Activated CD4-positive, CD25-positive, alpha-beta regulatory T cell treated with anti-CD3 and anti-CD28 coated beads, Interleukin-2, amount 50 U/mL, for 24 hours (primary cell): ENCODE measurements around the gene TMUB2.
"Not testable (repeated sequence)": the region's sequence is repeated elsewhere in the genome, so short reads cannot be mapped to it uniquely, and the experiment has no call there.

Source experiments
- ATAC-seq, 2 donors: fragments of 150-1000 bp; cut with Tn5 transposase; one replicate each; pipeline ENCODE4 v1.10.0; 2021; ENCODE audit warnings: mild to moderate bottlenecking in 1 of 2, moderate library complexity in 1 of 2

TMUB2 gene

DNA sequence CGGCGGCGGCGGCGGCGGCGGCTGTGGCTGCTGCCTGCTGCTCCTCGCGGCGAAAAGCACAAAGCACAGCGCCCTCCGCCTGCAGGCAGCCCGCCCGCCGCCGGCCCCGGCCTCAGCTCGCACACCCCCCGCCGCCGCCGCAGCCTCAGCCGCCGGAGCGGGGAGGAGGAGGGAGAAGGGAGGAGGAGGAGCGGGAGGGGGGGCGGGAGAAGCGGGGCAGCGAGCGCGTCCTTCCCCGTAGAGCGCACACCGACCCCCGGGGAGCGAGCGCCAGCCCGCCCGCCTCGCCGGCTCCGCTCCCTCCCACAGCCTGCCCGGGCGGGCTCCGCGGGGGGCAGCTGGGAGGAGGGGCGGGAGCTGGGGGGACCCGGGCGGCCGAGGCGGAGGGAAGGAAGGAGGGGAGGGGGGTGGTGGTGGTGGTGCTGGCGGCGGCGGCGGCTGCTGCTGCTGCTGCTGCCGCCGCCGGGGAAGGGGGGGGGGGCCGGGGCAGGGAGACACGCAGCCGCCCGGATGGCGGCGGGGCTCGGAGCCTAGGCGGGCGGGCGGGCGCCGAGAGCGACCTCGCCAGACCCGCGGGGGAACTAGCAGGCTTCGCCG, 32.9 kb downstream of the TMUB2 start, which contains the start of gene UBTF:
UBTF (minus strand) TSS at position 60 of the 597 bp plus-strand sequence. CDS start 1,446 bp downstream, outside the sequence.
- peak; percentile 13 to 19 for ATAC-seq

DNA sequence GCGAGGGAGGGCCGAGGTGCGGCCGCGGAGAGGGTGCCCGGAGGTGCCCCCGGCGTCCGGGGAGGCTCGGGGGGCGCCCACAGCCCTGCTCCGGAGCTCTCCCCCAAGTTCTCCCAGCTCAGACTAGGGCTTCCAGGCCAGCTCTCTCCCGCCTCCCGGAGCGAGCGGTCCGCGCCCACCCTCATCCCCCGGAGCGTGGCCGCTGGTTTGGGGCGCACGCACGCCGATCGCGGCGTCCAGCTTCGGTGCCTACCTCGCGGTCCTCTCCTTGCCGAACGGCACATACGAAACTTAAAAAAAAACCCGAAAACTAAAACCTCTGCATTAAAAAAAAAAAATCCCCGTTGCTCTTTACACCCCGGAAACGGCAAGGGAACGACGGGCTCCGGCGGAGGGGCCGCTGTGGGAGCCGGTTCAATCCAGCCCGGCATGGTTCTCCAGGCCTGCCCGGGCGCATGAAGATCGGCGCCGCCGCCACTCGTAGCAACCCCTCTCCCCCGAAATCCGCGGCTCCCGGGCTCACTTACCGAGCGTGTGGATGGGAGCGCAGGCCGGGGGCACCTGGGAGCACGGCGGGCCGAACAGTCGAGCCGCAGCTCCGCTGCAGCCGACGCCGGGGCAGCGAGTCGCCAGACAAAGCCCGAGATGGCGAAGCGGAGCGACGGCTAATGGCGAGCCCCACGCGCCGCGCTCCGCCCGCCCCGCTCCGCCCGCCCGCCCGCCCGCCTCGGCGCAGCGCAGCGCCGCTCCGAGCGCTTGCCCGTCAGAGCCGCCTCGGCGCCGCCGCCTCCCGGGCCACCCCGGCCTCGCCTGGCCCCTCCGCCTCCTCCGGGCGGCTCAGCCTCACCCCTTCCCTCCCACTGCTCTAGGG, 33.7 kb downstream of the TMUB2 start:
- ATAC-seq = peak; percentile 29 to 33

DNA sequence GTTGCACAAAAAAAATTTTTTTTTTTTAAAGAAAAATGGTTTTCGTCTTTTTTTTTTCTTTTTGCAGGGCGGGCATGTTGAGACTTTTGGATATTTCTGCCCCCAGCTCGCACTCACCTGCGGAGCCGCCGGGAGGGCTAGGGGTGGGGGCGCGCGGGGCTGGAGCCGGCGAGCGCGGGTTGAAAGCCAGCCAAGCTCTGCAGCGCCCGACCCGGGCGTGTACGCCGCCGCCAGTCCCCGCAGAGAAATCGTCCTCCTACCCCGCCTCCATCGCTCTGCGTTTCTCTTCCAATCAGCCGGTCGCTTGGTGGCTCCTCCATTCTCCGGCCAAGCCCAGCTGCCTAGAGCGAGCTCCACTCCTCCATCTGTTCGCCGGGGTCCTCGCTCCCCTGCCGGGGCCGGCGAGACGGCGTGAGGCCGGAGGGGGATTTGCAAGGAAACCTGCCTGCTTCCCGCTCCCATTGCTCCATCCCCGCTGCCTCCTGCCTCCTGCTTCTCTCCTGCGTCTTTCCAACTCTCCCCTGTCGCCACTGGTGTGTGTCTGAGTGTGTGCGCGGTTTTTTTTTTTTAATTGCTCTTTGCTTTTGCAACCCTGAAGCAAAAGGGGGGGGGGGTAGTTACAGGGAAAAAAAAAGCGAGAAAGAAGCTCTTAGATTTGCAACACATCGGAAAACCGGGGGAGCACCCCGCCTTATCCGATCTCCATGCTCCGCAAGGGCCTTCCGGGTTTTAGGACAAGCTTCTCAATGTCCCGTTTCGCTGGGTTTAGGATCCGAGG, 34.5 kb downstream of the TMUB2 start:
- ATAC-seq = peak; percentile 17 to 19

DNA sequence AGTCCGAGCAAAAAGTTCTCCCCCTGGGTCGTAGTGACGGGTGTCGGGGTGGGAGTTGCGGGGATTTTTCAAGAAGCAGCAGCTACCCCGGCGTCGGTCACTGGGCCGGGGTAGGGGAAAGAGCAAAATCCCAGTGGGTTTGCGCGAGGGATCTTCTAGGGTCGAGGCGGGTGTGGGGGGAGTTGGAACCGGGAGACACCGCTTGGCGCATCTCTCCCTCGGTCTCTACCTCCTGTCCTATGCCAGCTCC, 35.0 kb downstream of the TMUB2 start:
- ATAC-seq = no peak

DNA sequence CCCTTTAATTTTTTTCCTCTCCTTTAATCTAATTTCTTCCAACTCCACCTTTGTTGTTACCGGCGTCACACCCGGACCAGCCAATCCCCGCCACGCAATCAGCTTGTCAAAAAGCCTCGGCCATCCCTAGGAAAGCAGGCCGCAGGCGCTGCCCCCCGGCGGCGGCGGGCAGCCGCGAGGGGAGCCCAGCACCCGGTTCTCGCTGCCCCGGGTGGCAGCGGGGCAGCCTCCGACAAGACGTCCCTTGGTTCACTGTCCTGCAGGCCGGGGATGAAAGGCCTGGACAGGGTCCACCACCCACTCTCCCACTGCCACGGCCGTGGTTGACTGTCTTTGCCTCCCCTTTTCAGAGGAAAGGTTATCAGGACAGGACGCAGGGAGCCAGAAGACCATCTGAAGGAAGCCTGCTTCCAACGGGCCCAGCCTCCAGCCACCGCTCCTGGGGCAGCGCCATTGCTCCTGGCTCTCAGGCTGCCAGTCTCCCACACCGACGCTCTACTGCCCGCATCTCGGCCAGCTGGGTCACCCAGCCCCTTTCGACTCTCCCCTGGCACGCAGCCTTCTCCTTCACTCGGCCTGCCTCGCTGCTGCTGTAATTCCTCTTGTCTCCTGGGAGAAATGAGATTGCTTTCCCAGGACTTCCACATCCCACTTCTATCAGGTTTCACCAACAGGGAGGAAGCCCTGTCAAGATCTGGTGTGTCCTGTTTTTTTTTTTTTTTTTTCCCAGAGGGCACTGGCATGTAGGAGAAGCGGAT, 35.5 kb downstream of the TMUB2 start:
- ATAC-seq = no peak

DNA sequence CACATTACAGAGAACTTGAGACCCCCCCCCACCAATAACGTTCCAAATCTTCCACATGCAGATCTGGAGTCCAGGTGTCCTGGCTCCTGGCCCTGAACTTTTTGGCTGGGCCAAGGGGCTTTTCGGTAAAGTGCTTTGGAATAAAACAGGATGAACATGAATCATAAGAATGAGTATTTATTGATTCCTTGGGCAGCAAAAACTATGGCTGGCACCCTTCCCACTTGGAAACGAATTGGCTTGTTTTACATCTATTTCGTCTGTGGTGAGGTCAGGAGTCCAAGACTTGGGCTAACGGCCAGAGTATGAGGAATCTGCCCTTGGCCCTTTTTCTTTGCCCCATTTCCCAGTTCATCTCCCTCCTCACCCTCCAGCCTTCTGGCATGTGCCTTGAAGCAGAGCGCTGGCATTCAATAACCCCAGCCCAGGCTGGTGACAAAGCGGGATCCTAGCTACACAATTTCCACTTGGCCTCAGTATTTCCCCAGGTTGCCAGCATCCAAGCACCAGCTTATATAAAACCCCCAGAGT, 36.8 kb downstream of the TMUB2 start:
- no peak for ATAC-seq

DNA sequence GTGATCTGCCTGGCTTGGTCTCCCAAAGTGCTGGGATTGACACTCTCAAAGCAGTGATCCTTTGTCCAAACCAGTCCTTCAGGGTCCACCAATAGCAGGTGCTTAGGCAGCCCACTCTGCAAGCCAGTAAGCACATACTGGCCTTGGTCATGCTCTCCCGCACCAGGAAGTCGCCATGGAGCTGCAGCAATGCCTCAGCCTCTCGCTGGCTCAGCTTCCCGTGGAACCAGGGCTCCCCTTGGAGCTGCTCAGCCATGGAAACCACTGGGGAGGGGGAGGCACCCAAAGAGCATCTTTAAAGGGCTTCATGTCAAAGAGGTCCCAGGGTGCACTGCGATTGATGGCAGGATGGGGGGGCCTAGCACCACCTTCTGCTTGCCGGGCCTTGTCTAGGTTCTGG, 42.3 kb downstream of the TMUB2 start:
- ATAC-seq = no peak

DNA sequence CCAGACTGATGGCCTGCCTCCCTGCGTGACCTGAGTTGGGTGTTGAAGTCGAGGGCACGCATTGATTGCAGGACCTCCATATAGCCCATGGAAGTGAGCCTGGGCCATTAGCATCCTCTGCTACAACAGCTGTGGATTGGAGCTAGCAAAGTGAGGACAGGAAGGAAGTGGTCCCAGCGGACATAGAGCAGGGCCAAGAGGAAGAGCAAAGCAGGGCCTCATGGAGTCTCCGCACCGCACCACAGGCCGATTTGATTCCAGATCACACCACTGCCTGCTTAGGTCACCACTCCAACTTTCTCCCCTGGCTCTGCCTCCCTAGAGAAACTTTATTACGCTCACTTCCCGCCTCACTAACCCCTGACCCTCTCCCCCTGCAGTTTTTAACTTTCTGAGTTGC, 43.4 kb downstream of the TMUB2 start:
- ATAC-seq = no peak

DNA sequence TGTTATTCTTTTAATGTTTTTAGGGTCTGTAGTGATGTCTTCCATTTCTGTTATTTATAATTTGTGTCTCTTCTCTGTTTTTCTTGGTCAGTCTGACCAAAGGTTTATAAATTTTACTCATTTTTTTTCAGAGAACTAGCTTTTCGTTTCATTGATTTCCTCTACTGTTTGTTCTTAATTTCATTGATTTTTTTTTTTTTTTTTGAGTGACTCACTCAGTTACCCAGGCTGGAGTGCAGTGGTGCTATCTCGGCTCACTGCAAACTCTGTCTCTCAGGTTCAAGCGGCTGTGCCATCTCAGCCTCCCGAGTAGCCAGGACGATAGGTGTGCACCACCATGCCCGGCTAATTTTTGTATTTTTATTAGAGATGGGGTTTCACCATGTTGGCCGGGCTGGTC, 45.3 kb downstream of the TMUB2 start:
- ATAC-seq = no peak

DNA sequence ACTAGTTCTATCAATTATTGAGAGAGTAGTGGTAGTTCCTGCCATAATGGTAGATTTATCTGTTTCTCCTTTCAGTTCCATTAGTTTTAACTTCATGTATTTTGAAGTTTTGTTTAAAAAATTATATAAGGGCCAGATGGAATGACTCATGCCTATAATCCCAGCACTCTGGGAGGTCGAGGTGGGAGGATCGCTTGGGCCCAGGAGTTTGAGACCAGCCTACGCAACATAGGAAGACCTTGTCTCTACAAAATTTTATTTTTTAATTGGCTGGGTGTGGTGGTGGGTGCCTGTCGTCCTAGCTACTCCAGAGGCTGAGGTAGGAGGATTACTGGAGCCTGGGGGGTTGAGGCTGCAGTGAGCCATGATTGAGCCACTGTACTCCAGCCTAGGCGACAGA, 46.8 kb downstream of the TMUB2 start:
- no peak for ATAC-seq

DNA sequence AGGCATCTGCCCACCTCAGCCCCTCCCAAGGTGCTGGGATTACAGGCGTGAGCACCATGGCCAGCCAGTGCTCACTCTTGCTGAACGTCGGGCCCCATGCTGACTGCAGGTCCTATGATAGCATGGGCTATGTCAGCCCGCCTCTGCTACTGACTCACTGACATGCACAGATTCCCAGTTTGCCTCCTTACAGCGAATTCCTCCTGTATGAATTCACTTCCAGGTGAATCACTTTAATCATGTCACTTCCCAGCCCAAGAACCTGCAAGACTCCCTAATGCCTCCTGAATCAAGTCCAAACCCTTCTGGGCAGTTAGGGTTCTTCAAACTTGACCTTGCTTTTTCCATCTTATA, 48.8 kb downstream of the TMUB2 start:
- ATAC-seq = no peak

DNA sequence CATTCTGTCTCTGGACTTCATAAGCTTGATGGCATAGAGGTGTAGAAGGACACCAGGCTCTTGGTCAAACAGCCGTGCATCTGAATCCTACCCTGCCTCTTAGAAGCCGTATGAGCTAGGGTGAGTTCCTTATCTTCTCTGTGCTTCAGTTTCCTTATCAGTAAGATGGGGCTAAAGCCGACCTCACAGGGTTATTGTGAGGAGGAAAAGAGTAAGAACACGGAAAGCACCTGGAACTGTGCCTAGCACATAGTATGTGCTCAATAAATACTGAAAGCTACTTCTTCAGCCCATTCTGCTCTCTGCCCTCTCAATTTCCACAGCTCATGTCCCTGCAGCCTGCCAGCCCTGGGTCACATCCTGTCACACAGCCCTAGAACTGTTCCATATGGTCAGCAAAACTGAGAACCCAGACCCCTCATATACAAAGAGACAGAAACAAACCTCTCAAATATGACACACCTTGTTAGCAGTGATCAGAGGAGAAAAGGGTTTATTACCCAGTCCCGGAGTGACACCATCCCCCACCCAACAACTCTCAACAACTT, 49.7 kb downstream of the TMUB2 start:
- no peak for ATAC-seq

DNA sequence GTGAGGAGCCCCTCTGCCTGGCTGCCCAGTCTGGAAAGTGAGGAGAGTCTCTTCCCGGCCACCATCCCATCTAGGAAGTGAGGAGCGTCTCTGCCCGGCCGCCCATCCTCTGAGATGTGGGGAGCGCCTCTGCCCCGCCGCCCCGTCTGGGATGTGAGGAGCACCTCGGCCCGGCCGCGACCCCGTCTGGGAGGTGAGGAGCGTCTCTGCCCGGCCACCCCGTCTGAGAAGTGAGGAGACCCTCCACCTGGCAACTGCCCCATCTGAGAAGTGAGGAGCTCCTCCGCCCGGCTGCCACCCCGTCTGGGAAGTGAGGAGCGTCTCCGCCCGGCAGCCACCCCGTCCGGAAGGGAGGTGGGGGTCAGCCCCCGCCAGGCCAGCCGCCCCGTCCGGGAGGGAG, 51.1 kb downstream of the TMUB2 start:
- not testable (repeated sequence) for ATAC-seq

DNA sequence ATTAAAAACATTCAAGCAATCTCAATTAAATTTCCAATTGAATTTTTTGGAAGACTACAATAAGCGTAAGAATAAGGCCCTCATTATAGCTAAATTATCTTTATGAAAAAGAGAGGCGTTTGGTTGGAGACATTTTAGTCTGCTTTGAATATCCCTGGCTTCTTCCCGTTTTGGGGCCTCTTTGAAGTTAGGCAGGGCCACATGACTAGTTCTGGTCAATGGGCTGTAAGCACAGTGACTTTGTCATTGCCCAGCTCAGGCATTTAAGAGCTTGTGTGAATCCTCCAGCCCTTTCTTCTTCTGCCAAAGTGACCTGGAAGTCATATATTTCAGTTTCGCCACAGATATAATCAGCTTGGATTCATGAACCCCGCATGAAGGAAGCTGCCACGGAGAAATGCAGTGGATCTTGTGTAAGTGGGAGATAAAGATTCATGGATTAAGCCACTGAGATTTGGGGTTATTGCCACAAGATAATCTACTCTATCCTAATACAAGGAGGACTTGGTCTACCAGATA, 54.4 kb downstream of the TMUB2 start:
- no peak for ATAC-seq
